Effector memory CD4-positive, alpha-beta T cell (primary cell): ENCODE measurements around the gene NKAIN2.
"Not testable (repeated sequence)": the region's sequence is repeated elsewhere in the genome, so short reads cannot be mapped to it uniquely, and the experiment has no call there.

Source experiments
- DNase-seq, 3 donors: peaks; one replicate each; pipeline ENCODE4 v3.0.0-alpha.2; 2020
- H3K27ac ChIP-seq: 2 replicates; pipeline ENCODE4 v1.7.0; 2013; ENCODE audit warnings: mild to moderate bottlenecking, low read length, moderate library complexity; ENCODE audit not compliant: insufficient read depth, poor library complexity, severe bottlenecking
- H3K27me3 ChIP-seq: replicated peaks from 2 replicates; pipeline ENCODE4 v1.7.0; 2013; ENCODE audit warnings: mild to moderate bottlenecking, low read length; ENCODE audit not compliant: insufficient read depth, control insufficient read depth, poor library complexity, severe bottlenecking
- H3K36me3 ChIP-seq: 2 replicates; pipeline ENCODE4 v1.7.0; 2013; ENCODE audit warnings: mild to moderate bottlenecking, low read length, moderate library complexity; ENCODE audit not compliant: control insufficient read depth, insufficient read depth
- H3K4me1 ChIP-seq: 2 replicates; pipeline ENCODE4 v1.7.0; 2013; ENCODE audit warnings: low read length, mild to moderate bottlenecking; ENCODE audit not compliant: control insufficient read depth, insufficient read depth, poor library complexity, severe bottlenecking
- H3K4me3 ChIP-seq: 2 replicates; pipeline ENCODE4 v1.7.0; 2013; ENCODE audit warnings: low read length, low read depth, mild to moderate bottlenecking; ENCODE audit not compliant: insufficient read depth, poor library complexity, severe bottlenecking
- H3K9me3 ChIP-seq: 2 replicates; pipeline ENCODE4 v1.7.0; 2013; ENCODE audit warnings: mild to moderate bottlenecking, low read length, moderate library complexity; ENCODE audit not compliant: control insufficient read depth

The NKAIN2 gene

DNA sequence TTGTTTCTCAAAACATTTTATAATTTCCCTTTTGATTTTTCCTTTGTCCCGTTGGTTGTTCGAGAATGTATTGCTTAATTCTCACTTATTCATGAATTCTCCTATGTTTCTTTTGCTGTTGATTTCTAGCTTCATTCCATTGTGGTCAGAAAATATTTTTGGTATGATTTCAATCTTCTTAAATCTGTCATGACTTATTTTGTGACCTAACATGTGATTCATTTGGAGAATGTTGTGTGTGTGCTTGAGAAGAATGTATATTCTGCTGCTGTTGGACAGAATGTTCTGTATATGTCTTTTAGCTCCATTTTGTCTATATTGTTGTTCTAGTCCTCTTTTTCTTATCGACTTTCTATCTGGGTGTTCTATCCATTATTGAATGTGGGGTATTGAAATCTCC, 872.4 kb downstream of the NKAIN2 start:
- H3K9me3 ChIP-seq: no peaks in the 10 kb centered on the region
- no peaks in the 10 kb centered on the region for H3K27me3 ChIP-seq
- no peaks in the 10 kb centered on the region for H3K36me3 ChIP-seq
- no peak for DNase-seq
- no peaks in the 10 kb centered on the region for H3K4me1 ChIP-seq
- H3K27ac ChIP-seq: no peak overlapping the region
- no peak overlapping the region for H3K4me3 ChIP-seq

DNA sequence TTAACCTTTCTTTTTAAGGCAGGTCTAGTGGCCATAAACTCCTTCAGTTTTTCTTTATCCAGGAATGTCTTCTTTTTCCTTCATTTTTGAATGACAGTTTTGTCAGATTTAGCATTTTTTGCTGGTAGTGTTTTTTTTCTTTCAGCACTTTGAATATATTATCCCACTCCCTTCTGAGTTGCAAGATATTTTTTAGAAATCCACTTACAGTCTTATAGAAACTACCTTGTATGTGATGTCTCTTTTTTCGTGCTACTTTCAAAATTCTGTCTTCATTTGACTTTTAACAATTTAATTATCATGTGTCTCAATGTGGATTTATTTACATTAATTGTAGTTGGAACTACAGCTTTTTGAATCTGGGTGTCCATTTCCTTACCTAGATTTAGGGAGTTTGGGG, 874.2 kb downstream of the NKAIN2 start:
- Histone ChIP-seq H3K4me1 (no peaks in the 10 kb centered on the region), H3K9me3 (no peaks in the 10 kb centered on the region), H3K4me3 (no peak overlapping the region), H3K36me3 (no peaks in the 10 kb centered on the region), H3K27ac (no peak overlapping the region), H3K27me3 (no peaks in the 10 kb centered on the region)
- DNase-seq: no peak

DNA sequence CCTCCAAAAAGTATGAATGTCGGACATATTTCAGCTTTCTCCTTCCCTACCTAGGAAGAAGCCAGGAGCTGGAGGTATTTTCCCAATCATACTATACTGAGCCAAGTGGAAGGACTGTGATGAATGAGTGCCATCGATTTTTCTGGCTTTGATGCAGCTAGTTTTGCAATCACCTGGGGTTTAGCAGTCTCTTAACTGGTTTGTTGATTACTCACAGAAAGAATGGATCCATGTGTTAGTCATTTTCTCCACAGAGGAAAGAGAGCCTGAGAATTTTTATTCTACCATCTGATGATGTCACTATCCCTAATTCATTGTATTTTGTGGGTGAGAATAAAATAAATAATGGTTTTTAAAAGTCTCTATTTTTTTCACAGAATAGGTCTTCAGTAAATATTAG, 875.7 kb downstream of the NKAIN2 start:
- Histone ChIP-seq H3K27me3 (no peaks in the 10 kb centered on the region), H3K9me3 (no peaks in the 10 kb centered on the region), H3K4me1 (no peaks in the 10 kb centered on the region), H3K27ac (no peak overlapping the region), H3K4me3 (no peak overlapping the region), H3K36me3 (no peaks in the 10 kb centered on the region)
- DNase-seq: no peak

DNA sequence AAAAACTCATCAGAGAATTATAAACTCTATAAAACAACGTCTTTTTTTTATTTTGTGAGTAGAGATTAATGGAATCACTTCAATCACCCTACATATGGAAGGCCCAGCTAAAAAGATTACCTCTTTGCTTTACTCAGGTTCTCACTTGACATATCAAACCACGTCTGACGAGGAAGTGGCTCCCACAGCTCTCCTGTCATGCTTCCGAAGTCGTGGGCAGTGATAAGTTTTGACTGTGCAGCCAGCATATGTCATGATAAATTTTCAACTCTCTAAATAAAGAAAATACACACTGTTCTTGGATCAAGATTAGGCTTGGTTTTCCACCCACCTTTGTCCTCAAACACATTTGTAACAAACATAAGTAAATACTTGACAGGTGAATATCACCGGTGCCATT, 879.1 kb downstream of the NKAIN2 start:
- no peaks in the 10 kb centered on the region for H3K36me3 ChIP-seq
- no peaks in the 10 kb centered on the region for H3K9me3 ChIP-seq
- no peak for DNase-seq

DNA sequence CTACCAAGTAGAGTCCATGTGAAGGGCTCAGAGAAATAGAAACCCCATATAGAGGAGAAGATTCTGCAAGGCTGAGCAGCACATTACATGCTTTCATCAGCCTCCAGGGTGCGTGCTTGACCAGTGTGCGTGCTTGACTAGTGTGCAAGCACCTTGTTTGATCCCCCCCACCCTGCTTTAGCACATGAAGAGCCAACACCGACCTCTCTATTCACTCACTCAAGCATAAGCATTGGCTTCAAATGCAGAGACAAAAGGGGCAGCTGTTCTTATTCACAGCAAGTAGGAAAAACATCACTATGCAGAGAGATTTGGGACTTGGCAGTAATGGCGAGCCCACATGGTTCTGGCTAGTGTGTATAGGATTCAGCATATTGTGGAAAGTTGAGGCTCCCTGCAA, 879.8 kb downstream of the NKAIN2 start:
- Histone ChIP-seq H3K27ac (no peak overlapping the region), H3K4me3 (no peak overlapping the region), H3K9me3 (no peaks in the 10 kb centered on the region), H3K36me3 (no peaks in the 10 kb centered on the region), H3K27me3 (no peaks in the 10 kb centered on the region), H3K4me1 (no peaks in the 10 kb centered on the region)
- no peak for DNase-seq

More for the DNA sequence above, 879.1 kb downstream of the NKAIN2 start:
- Histone ChIP-seq H3K4me1 (no peaks in the 10 kb centered on the region), H3K4me3 (no peak overlapping the region), H3K27me3 (no peaks in the 10 kb centered on the region), H3K27ac (no peak overlapping the region)

DNA sequence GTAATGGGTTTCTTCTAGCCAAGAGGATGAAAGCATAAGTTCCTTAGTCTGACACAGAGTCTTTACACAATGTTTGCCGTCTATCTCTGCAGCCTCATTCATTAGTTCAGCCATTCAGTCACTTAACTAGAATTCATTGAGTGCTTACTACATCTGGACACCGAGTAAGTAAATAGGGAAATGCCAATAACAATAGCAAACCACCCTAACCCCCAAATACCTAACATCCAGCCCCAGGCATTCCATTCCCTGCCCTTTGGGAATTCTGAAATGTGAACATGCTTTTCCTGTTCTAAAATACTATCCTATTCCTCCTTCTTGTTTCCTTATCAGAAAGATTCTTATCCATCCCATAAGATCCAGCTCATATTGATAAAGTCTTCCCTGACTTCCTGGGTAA, 881.0 kb downstream of the NKAIN2 start:
- H3K27me3 ChIP-seq: no peaks in the 10 kb centered on the region
- DNase-seq: no peak
- H3K4me1 ChIP-seq: no peaks in the 10 kb centered on the region
- no peaks in the 10 kb centered on the region for H3K36me3 ChIP-seq
- H3K27ac ChIP-seq: no peak overlapping the region
- no peak overlapping the region for H3K4me3 ChIP-seq
- H3K9me3 ChIP-seq: no peaks in the 10 kb centered on the region

DNA sequence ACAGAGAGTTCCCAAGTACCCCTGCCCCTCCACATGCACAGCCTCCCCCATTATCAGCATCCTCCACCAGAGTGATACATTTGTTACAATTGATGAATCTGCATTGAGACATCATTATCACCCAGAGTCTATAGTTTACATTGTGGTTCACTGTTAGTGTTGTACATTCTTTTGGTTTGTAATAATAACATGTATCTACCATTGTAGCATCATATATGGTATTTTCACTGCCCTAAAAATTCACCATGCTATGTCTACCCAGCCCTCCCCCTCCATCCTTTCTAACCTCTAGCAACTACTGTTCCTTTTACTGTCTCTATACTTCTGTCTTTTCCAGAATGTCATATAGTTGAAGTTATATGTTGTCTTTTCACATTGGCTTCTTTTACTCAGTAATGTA, 884.7 kb downstream of the NKAIN2 start:
- no peak overlapping the region for H3K4me3 ChIP-seq
- H3K9me3 ChIP-seq: no peaks in the 10 kb centered on the region
- H3K27ac ChIP-seq: no peak overlapping the region
- no peak for DNase-seq
- no peaks in the 10 kb centered on the region for H3K4me1 ChIP-seq
- H3K36me3 ChIP-seq: no peaks in the 10 kb centered on the region
- H3K27me3 ChIP-seq: no peaks in the 10 kb centered on the region

DNA sequence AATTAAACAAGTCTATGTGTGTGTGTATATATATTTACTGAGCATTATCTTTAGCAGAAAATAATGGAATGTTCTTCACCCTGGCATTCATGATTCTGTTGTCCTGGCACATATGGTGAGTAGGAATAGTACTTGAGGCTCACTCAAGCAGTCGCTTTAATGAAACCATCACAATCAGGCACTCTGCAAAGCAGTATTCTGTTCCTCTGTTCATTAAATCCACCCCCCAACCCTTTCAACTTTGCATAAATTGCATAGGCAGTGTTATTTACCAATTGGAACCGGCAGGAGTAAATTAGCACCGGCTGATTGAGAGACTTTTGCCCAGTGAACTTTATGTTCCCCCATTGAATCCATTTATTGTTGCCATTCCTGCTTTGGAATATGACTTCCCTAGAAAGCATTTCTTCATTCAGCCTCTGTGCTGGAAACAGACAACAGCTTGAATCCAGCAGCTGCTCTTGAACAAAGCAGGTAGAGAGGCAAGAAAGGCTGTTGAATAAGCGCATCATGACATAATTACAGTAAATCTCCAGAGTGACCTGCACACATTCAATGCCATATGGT, 890.6 kb downstream of the NKAIN2 start:
- no peak overlapping the region for H3K27ac ChIP-seq
- H3K27me3 ChIP-seq: no peaks in the 10 kb centered on the region
- no peaks in the 10 kb centered on the region for H3K4me1 ChIP-seq
- no peaks in the 10 kb centered on the region for H3K36me3 ChIP-seq
- no peak overlapping the region for H3K4me3 ChIP-seq
- no peak for DNase-seq
- no peaks in the 10 kb centered on the region for H3K9me3 ChIP-seq

DNA sequence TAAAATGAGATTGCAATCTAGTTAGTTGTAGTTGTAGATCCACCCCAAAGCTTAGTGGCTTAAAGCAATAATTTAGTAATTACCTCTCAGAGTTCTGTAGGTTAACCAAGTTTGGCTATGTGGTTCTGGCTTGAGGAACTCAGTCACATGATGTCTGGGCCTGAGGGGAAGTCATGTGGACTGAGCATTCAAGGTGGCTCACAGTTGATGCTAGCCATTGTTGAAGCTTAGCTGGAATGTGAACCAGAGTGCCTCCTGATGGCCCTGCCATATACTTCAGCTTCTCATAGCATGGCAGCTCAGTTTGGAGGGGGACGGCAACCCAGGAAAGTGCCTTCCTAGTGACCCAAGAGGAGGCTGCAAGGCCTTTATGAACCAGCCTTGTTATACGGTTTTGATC, 895.4 kb downstream of the NKAIN2 start:
- Histone ChIP-seq H3K27ac (no peak overlapping the region), H3K27me3 (no peaks in the 10 kb centered on the region), H3K4me3 (no peak overlapping the region), H3K9me3 (no peaks in the 10 kb centered on the region), H3K36me3 (no peaks in the 10 kb centered on the region), H3K4me1 (no peaks in the 10 kb centered on the region)
- no peak for DNase-seq

DNA sequence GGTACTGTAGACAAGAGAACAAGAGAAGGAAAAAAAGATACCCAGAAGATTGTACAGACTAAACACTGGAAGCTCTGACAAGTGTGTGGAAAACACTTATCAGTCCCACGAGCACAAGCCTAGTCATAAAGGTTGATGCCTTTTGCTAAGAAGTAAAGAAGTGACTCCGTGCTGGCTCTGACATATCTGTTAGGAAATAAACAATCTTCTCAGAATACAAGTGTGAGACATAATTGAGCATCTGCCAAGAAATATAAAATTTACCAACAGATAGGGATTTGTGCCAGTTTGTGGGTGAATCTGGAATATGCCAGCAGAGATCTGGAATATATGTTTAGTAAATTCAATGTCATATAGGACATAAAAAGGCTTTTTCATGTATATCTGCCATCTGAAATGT, 899.9 kb downstream of the NKAIN2 start:
- DNase-seq: no peak
- H3K9me3 ChIP-seq: no peaks in the 10 kb centered on the region
- no peak overlapping the region for H3K27ac ChIP-seq
- H3K4me1 ChIP-seq: no peaks in the 10 kb centered on the region
- H3K27me3 ChIP-seq: no peaks in the 10 kb centered on the region
- no peaks in the 10 kb centered on the region for H3K36me3 ChIP-seq
- no peak overlapping the region for H3K4me3 ChIP-seq

DNA sequence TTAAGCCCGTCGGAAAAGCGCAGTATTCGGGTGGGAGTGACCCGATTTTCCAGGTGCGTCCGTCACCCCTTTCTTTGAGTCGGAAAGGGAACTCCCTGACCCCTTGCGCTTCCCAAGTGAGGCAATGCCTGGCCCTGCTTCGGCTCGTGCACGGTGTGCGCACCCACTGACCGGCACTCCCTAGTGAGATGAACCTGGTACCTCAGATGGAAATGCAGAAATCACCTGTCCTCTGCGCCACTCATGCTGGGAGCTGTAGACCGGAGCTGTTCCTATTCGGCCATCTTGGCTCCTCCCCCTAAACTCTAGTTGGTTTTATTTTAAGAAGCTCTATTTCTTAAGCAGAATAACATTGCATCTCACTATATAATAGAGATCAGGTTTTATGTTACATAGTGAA, 908.9 kb downstream of the NKAIN2 start:
- H3K36me3 ChIP-seq, H3K4me3 ChIP-seq, H3K27me3 ChIP-seq, DNase-seq, H3K9me3 ChIP-seq, H3K4me1 ChIP-seq, H3K27ac ChIP-seq: not testable (repeated sequence)
